H1 (cell line): ENCODE results near the gene APH1A. TPM values are rescaled to one million over a fixed set of nuclear protein-coding genes. Genes with fewer than 3 reads are reported as not detected.

Source experiments
- E2F6 ChIP-seq: IDR thresholded peaks from 2 replicates; pipeline ENCODE4 v1.6.1; 2012; ENCODE audit warnings: inconsistent platforms
- EP300 ChIP-seq, 2 experiments: IDR thresholded peaks; 1 replicate in 1 of 2; 2 replicates in 1 of 2; pipeline ENCODE4 v1.6.1; 2011 to 2012; ENCODE audit warnings: low read depth in 2 of 2, low read length in 2 of 2, mild to moderate bottlenecking in 2 of 2, borderline replicate concordance in 1 of 2, inconsistent platforms in 1 of 2, moderate library complexity in 1 of 2
- JUND ChIP-seq: IDR thresholded peaks from 2 replicates; pipeline ENCODE4 v1.6.1; 2011; ENCODE audit warnings: mild to moderate bottlenecking, improper control_type of control experiment, low read length
- POLR2A ChIP-seq, 2 experiments: IDR thresholded peaks; 1 replicate in 1 of 2; 2 replicates in 1 of 2; pipeline ENCODE4 v1.6.1; 2011; ENCODE audit warnings: low read depth in 2 of 2, low read length in 2 of 2, mild to moderate bottlenecking in 2 of 2; ENCODE audit errors: control extremely low read depth in 1 of 2
- POLR2AphosphoS5 ChIP-seq: IDR thresholded peaks from 2 replicates; pipeline ENCODE4 v1.6.1; 2011; ENCODE audit warnings: low read depth, low read length
- RBBP5 ChIP-seq: IDR thresholded peaks from 2 replicates; pipeline ENCODE4 v1.7.1; 2012; ENCODE audit warnings: low read depth, mild to moderate bottlenecking, inconsistent platforms, low read length, moderate library complexity, borderline replicate concordance
- USF2 ChIP-seq: IDR thresholded peaks from 2 replicates; pipeline ENCODE4 v1.6.1; 2011; ENCODE audit warnings: low read length, improper control_type of control experiment
- polyA plus RNA-seq, 7 experiments: library from polyadenylated mRNA; depleted of rRNA in 3 of 7; stranded (reverse) in 5 of 7; unstranded in 2 of 7; fragments of >200 nt in 5 of 7; fragments of 200-250 nt in 2 of 7; gene quantifications; 1 replicate in 5 of 7; 2 replicates in 1 of 7; 4 replicates in 1 of 7; pipeline versions ENCODE4 v1.2.1 to v1.2.3, GENCODE V29; 2011 to 2013; ENCODE audit warnings: missing spikeins in 2 of 7, mixed read lengths in 2 of 7
- total RNA-seq: library from RNA; stranded (reverse); fragmentation: NEBNext Ultra II Directional; extraction: Animal tissue kit (Norgen Biotek cat#: 25700); gene quantifications from 2 replicates; pipeline ENCODE4 v1.2.1, GENCODE V29; 2021

APH1A gene
- total and polyA plus RNA-seq, 2 of the 8 experiments (the other 6 are each of a cell fraction or from before 2014, with no cell fraction given), result 111 to 183 TPM

- TF ChIP-seq USF2 (no peak), POLR2A (IDR thresholded peaks at IDR 0.05; ENCODE audit: control extremely low read depth in 1 of 2, low read depth in 2 of 2, low read length in 2 of 2) (peak; percentile 74 to 95), RBBP5 (no peak; the same call in 1 of the 2 replicates), JUND (0 out of 2 replicates have a peak, but pooled peaks have one; percentile 24), E2F6 (peak; percentile 57), POLR2AphosphoS5 (peak; percentile 85), EP300 (IDR thresholded peaks at IDR 0.05; ENCODE audit: borderline replicate concordance in 1 of 2, low read depth in 2 of 2, low read length in 2 of 2) (no peak)
Observed at GRCh38 chr1:150234566-150235293, 34.1 kb downstream of the APH1A start (continued).
